Panc1 (cell line): Measurements from ENCODE around the gene PHF14.

ENCODE experiments used
- CTCF ChIP-seq: fragments of 450-650 bp; IDR thresholded peaks from 2 replicates; pipeline ENCODE4 v1.5.1; 2017; ENCODE audit warnings: mild to moderate bottlenecking
- POLR2AphosphoS5 ChIP-seq: IDR thresholded peaks from 2 replicates; pipeline ENCODE4 v1.6.1; 2012; ENCODE audit warnings: mild to moderate bottlenecking, low read depth, low read length, moderate library complexity

GRCh38 chr7:11005202-11005601, 31.5 kb downstream of the PHF14 start:
- TF ChIP-seq CTCF (no peak), POLR2AphosphoS5 (no peak)
